Neural progenitor cell (in vitro differentiated cells): ENCODE data around the gene NFATC2. TPM values are rescaled to one million over a fixed set of nuclear protein-coding genes. Genes with fewer than 3 reads are reported as not detected.

Experiments used
- DNase-seq: peaks from one replicate; pipeline ENCODE4 v3.0.0-alpha.2; 2016; ENCODE audit warnings: low spot score
- H2AFZ ChIP-seq: fragments of 200-600 bp; sonication (generic); replicated peaks from 2 replicates; pipeline ENCODE4 v1.6.1; 2016; ENCODE audit warnings: antibody characterized with exemption
- H3F3A ChIP-seq: fragments of 200-600 bp; sonication (generic); 2 replicates; pipeline ENCODE4 v1.6.1; 2016; ENCODE audit warnings: antibody characterized with exemption, low read depth
- H3K27ac ChIP-seq: fragments of 200-600 bp; sonication (generic); 2 replicates; pipeline ENCODE4 v1.5.1; 2016; ENCODE audit warnings: mild to moderate bottlenecking
- H3K27me3 ChIP-seq: fragments of 200-600 bp; sonication (generic); 2 replicates; pipeline ENCODE4 v1.6.1; 2016; ENCODE audit warnings: mild to moderate bottlenecking, moderate library complexity
- H3K36me3 ChIP-seq: fragments of 200-600 bp; sonication (generic); 2 replicates; pipeline ENCODE4 v1.5.1; 2016
- H3K4me1 ChIP-seq: fragments of 200-600 bp; sonication (generic); 2 replicates; pipeline ENCODE4 v1.6.1; 2016; ENCODE audit warnings: mixed run types
- H3K4me2 ChIP-seq: fragments of 200-600 bp; sonication (generic); 2 replicates; pipeline ENCODE4 v1.6.1; 2016
- H3K4me3 ChIP-seq: fragments of 200-600 bp; sonication (generic); 2 replicates; pipeline ENCODE4 v1.5.1; 2016
- H3K79me2 ChIP-seq: fragments of 200-600 bp; sonication (generic); 2 replicates; pipeline ENCODE4 v1.6.1; 2016; ENCODE audit warnings: low read depth
- H3K9ac ChIP-seq: fragments of 200-600 bp; sonication (generic); 2 replicates; pipeline ENCODE4 v1.6.1; 2016
- H3K9me3 ChIP-seq: fragments of 200-600 bp; sonication (generic); 2 replicates; pipeline ENCODE4 v1.5.1; 2016; ENCODE audit warnings: low read depth
- H4K20me1 ChIP-seq: fragments of 200-600 bp; sonication (generic); 2 replicates; pipeline ENCODE4 v1.6.1; 2016; ENCODE audit warnings: low read depth
- H3K27ac Mint-ChIP-seq: 3 replicates; pipeline ENCODE4 v1.8.0; 2021; ENCODE audit warnings: mixed read lengths
- H3K27me3 Mint-ChIP-seq: 2 replicates; pipeline ENCODE4 v1.8.0; 2022; ENCODE audit warnings: low read depth, mild to moderate bottlenecking, inconsistent platforms, moderate library complexity, mixed read lengths; ENCODE audit not compliant: insufficient read depth
- H3K36me3 Mint-ChIP-seq: 3 replicates; pipeline ENCODE4 v1.8.0; 2021; ENCODE audit warnings: mixed read lengths
- H3K4me1 Mint-ChIP-seq: 3 replicates; pipeline ENCODE4 v1.8.0; 2021; ENCODE audit warnings: mixed read lengths
- H3K4me3 Mint-ChIP-seq: 3 replicates; pipeline ENCODE4 v1.8.0; 2021; ENCODE audit warnings: mild to moderate bottlenecking, moderate library complexity, mixed read lengths
- H3K9me3 Mint-ChIP-seq: 3 replicates; pipeline ENCODE4 v1.8.0; 2020; ENCODE audit warnings: mixed read lengths
- CTCF ChIP-seq: fragments of 200-600 bp; sonication (generic); IDR thresholded peaks from 2 replicates; pipeline ENCODE4 v1.5.1; 2017; ENCODE audit warnings: antibody characterized with exemption, mild to moderate bottlenecking
- EZH2 ChIP-seq: fragments of 200-600 bp; sonication (generic); IDR thresholded peaks from 2 replicates; pipeline ENCODE4 v1.6.1; 2017; ENCODE audit warnings: antibody characterized with exemption, mild to moderate bottlenecking, moderate library complexity
- EZH2phosphoT487 ChIP-seq: fragments of 200-600 bp; sonication (generic); IDR thresholded peaks from 2 replicates; pipeline ENCODE4 v1.6.1; 2017; ENCODE audit warnings: antibody characterized with exemption
- total RNA-seq: library from RNA; depleted of rRNA; stranded (reverse); fragments of >200 nt; gene quantifications from 2 replicates; pipeline ENCODE4 v1.2.3, GENCODE V29; 2015; ENCODE audit warnings: low replicate concordance

The NFATC2 gene
- total RNA-seq, 1 donor from 2014 or later = 0.19 TPM

GRCh38 chr20:51517839-51518238, 24.7 kb downstream of the NFATC2 start:
- Histone ChIP-seq H3F3A (no peaks in the 10 kb centered on the region), H2AFZ (no peak overlapping the region), H3K4me1 (no peaks in the 10 kb centered on the region), H3K9me3 (no peaks in the 10 kb centered on the region), H3K27ac (no peak overlapping the region), H4K20me1 (no peaks in the 10 kb centered on the region), H3K4me2 (no peak overlapping the region), H3K36me3 (no peaks in the 10 kb centered on the region), H3K9ac (no peak overlapping the region), H3K79me2 (no peaks in the 10 kb centered on the region), H3K4me3 (no peak overlapping the region), H3K27me3 (no peaks in the 10 kb centered on the region)
- Mint-ChIP-seq H3K36me3 (no peaks in the 10 kb centered on the region), H3K4me3 (no peak overlapping the region), H3K27ac (no peak overlapping the region), H3K9me3 (no peaks in the 10 kb centered on the region), H3K4me1 (peaks cover 3% of the 10 kb centered on the region), H3K27me3 (no peaks in the 10 kb centered on the region)
- TF ChIP-seq CTCF (no peak), EZH2phosphoT487 (no peak), EZH2 (no peak)
- DNase-seq = no peak

DNA sequence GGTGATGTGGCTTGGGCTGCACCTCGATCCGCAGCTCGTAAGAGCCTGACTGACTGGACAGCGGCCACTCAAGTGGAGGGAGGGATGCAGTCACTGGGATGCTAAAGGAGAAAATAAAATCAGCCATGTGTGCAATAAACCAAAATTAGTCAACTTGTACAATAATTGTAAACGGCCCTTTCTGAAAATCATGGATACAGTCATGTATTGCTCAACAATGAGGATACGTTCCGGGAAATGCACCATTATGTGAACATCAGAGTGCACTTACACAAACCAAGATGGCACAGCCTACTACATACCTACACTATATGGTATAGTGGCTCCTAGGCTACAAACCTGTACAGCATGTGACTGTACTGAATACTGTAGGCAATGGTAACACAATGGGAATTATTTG, 25.7 kb downstream of the NFATC2 start:
- Histone ChIP-seq H3K4me1 (no peaks in the 10 kb centered on the region), H3F3A (no peaks in the 10 kb centered on the region), H3K36me3 (no peaks in the 10 kb centered on the region), H3K79me2 (no peaks in the 10 kb centered on the region), H3K9me3 (no peaks in the 10 kb centered on the region), H3K27me3 (no peaks in the 10 kb centered on the region), H3K9ac (no peak overlapping the region), H2AFZ (no peak overlapping the region), H3K27ac (no peak overlapping the region), H3K4me3 (no peak overlapping the region), H3K4me2 (no peak overlapping the region), H4K20me1 (no peaks in the 10 kb centered on the region)
- TF ChIP-seq EZH2 = no peak
- TF ChIP-seq CTCF = no peak
- no peak for TF ChIP-seq EZH2phosphoT487
- Mint-ChIP-seq H3K9me3 (no peaks in the 10 kb centered on the region), H3K4me1 (peaks cover 3% of the 10 kb centered on the region), H3K4me3 (no peak overlapping the region), H3K27me3 (peaks cover 5% of the 10 kb centered on the region), H3K27ac (no peak overlapping the region), H3K36me3 (no peaks in the 10 kb centered on the region)
- DNase-seq = no peak

DNA sequence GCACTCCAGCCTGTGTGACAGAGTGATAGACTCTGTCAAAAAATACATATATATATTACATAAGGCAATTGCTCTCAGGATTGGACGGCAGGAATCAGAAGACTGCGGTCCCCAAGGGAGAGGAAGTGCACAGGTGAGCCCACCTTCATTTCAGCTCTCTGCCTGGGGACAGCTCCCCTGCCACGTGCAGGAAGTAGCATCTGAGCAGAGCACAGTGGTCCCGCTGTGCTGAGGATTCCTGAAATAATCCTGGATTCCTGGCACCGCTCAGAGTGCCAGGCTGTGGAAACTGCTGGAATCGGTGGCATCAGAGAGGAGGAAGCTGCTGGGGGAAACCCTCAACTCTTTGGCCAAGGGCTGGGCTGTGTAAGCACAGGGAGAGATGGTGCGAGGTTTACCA, 27.7 kb downstream of the NFATC2 start:
- Mint-ChIP-seq H3K27me3 (peaks cover 7% of the 10 kb centered on the region), H3K4me3 (no peak overlapping the region), H3K4me1 (peaks cover 3% of the 10 kb centered on the region), H3K27ac (no peak overlapping the region), H3K9me3 (no peaks in the 10 kb centered on the region), H3K36me3 (no peaks in the 10 kb centered on the region)
- Histone ChIP-seq H3K27ac (no peak overlapping the region), H3K9ac (no peak overlapping the region), H3K4me1 (no peaks in the 10 kb centered on the region), H3K79me2 (no peaks in the 10 kb centered on the region), H3K36me3 (no peaks in the 10 kb centered on the region), H2AFZ (no peak overlapping the region), H3F3A (no peaks in the 10 kb centered on the region), H4K20me1 (no peaks in the 10 kb centered on the region), H3K27me3 (no peaks in the 10 kb centered on the region), H3K4me2 (no peak overlapping the region), H3K9me3 (no peaks in the 10 kb centered on the region), H3K4me3 (no peak overlapping the region)
- DNase-seq = no peak
- no peak for TF ChIP-seq CTCF
- no peak for TF ChIP-seq EZH2phosphoT487
- no peak for TF ChIP-seq EZH2

GRCh38 chr20:51514249-51514648, 28.3 kb downstream of the NFATC2 start:
- no peak for TF ChIP-seq EZH2
- no peak for TF ChIP-seq EZH2phosphoT487
- TF ChIP-seq CTCF = no peak
- peaks cover 3% of the 10 kb centered on the region for H3K4me1 Mint-ChIP-seq
- H3K4me3 ChIP-seq = no peak overlapping the region
- H4K20me1 ChIP-seq = no peaks in the 10 kb centered on the region
- H3F3A ChIP-seq = no peaks in the 10 kb centered on the region
- no peak overlapping the region for H3K4me2 ChIP-seq
- no peak overlapping the region for H3K4me3 Mint-ChIP-seq
- no peaks in the 10 kb centered on the region for H3K27me3 ChIP-seq
- no peaks in the 10 kb centered on the region for H3K36me3 ChIP-seq
- no peaks in the 10 kb centered on the region for H3K9me3 Mint-ChIP-seq
- no peaks in the 10 kb centered on the region for H3K79me2 ChIP-seq
- H3K9ac ChIP-seq = no peak overlapping the region
- no peaks in the 10 kb centered on the region for H3K36me3 Mint-ChIP-seq
- no peak overlapping the region for H3K27ac Mint-ChIP-seq
- no peak overlapping the region for H2AFZ ChIP-seq
- no peaks in the 10 kb centered on the region for H3K9me3 ChIP-seq
- H3K27ac ChIP-seq = no peak overlapping the region
- peaks cover 11% of the 10 kb centered on the region for H3K27me3 Mint-ChIP-seq
- DNase-seq = no peak
- no peaks in the 10 kb centered on the region for H3K4me1 ChIP-seq
